NK-92 treated with Interleukin-12 subunit alpha and Interleukin-12 subunit beta, amount 100 ng/mL, for 24 hours (cell line): Measurements from ENCODE around the gene ADARB1.

ENCODE experiments used
- DNase-seq: peaks from one replicate; lab custom pipeline; 2025; lab: John Stamatoyannopoulos, UW

The ADARB1 gene

DNA sequence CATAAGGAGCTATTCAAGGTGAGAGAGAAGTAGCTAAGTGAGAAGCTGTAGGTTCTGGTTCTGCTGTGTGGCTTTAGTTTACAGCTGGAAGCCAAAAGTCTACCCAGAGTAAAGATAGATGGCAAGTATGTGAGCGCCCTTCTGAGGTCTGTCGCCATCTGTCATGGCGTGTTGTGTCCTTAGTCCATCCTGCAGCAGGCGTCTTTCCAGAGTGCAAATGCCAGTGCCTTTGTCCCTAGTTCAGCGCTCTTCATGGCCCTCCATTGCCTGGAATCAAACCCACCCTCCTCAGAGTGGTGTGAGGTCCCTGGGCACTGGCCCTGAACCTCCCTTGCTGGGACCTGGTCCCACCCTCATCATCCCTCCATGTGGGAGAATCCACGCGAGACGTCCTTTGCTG, 96.6 kb downstream of the ADARB1 start:
- no peak for DNase-seq

DNA sequence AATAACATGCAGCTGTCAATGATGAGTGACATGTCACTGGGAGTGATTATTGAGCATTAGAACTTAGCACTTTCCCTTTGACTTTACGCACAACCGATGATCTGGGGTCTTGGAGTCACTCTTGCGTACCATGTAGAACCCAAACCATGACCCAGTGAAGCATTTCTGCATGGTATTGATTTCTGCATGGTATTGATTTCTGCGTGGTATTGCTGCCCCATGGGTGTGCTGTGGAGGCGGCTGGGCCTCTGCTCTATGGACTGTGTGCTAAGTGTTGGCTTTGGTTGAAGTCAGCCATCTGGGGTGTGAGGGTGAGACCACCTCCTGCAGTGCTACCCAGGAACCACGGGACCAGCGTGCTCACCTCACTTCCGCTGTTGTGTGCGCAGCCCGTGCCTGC, 98.0 kb downstream of the ADARB1 start:
- DNase-seq = no peak

DNA sequence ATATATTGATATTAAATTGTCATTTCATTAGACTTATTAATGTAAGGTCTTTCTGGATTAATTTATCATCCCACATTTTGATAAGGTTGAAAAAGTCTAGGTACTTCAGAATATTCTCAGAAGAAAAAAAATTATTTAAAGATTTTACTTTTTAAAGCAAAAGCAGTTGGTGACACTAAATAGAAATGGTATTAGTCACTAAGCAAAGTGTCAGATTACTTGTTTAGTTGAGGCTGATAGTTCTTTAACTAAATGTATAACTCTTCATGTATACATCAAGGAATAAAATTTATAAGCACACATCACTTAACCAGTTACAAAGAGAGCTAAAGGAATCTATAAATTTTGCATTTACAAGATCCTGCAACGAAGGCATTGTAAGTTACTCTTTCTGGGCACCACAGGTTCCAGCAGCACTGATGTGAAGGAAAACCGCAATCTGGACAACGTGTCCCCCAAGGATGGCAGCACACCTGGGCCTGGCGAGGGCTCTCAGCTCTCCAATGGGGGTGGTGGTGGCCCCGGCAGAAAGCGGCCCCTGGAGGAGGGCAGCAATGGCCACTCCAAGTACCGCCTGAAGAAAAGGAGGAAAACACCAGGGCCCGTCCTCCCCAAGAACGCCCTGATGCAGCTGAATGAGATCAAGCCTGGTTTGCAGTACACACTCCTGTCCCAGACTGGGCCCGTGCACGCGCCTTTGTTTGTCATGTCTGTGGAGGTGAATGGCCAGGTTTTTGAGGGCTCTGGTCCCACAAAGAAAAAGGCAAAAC, 101.1 kb downstream of the ADARB1 start:
- no peak for DNase-seq

DNA sequence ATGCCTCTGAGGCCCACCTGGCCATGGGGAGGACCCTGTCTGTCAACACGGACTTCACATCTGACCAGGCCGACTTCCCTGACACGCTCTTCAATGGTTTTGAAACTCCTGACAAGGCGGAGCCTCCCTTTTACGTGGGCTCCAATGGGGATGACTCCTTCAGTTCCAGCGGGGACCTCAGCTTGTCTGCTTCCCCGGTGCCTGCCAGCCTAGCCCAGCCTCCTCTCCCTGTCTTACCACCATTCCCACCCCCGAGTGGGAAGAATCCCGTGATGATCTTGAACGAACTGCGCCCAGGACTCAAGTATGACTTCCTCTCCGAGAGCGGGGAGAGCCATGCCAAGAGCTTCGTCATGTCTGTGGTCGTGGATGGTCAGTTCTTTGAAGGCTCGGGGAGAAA, 101.8 kb downstream of the ADARB1 start:
- DNase-seq = no peak

DNA sequence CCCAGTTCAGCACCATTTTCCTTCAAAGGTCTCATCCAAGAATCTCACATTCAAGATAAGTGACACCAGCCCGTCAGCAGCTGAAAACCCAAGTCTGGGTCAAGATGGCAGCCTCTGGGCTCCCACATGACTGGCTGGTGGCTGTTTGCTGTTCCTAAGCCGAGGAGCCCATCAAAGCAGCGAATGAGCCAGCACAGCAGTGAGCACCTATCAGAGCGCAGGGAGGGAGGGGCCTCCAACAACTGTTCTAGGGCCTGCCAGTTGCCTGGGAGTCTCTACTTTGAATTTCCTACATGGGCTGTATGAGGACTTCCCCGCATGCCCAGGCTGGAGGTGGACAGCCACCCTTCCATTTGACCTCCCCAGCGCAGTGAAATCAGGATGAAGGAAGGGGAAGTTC, 102.7 kb downstream of the ADARB1 start:
- no peak for DNase-seq

DNA sequence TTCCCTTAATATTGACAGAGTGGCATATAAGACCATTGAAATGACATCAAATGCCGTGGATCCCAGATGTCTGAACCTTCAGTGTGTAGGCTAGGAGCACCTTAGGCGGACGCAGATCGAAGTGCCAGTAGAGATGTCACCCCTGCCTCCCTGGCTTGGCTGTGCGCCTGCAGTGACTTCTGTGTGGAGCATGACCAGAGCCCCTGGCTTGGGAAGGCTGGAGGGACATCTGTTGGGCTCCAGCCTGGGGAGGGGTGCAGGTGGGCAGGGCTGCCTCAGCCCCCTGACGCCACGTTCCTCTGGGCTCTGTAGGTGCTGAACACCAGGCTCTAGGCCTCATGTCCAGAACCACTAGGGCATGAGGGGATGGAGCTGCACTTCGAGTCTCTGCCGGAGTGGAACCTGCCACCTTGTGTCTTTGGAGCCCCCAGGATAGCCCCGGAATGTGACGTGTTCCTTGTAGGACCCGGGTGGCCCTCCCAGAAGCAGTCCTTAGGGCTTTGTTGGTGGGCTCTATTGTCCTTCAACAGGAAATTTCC, 103.8 kb downstream of the ADARB1 start:
- no peak for DNase-seq

DNA sequence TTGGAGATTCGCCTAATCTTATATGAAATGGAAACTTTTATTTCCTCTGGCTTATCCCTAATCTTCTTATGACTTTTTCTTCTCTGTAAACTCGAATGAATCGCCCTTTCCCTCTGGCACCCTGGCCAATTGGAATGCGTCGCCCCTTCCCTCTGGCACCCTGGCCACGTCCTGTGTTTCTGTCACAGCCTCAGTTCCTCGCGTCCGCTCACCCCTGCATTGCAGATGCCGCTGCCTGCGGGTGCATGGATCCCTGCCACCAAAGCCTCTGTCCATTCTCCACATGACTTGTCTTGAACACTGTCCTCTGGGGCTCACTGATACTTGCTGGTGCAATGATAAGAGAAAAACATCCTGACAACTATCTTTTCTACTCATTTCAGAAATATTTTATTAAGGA, 104.6 kb downstream of the ADARB1 start:
- DNase-seq = no peak

DNA sequence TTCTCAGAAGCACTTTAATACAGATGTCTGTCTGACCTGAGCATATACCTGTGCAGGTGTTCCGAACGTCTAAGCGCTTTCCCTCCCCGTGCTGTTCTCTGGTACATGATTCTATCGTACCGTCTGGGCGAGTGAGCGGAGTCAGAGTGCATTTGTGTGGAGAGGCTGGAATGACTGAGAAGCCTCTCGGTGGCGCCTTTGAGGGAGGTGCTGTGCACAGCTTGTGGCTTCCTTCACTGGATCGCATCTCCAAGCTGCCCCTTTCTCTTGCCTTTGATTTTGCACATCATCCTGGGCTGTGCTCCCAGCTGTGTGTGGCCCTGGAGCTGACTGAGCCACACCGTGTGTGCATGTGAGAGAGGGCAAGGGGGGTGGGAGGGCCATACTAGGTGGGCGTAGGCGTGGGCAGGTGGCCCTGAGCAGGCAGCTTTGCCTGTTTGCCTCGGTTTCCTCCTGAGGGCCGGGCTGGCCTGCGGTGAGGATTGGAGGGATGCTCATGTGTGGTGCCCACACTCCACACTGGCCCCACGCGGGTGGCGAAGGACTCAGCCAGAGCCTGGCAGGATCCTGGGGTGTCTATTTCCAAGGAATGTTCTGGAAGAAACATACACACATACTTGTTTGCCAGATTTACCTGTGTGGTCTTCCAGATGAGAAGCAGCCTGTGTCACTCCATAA, 105.3 kb downstream of the ADARB1 start:
- DNase-seq = no peak

DNA sequence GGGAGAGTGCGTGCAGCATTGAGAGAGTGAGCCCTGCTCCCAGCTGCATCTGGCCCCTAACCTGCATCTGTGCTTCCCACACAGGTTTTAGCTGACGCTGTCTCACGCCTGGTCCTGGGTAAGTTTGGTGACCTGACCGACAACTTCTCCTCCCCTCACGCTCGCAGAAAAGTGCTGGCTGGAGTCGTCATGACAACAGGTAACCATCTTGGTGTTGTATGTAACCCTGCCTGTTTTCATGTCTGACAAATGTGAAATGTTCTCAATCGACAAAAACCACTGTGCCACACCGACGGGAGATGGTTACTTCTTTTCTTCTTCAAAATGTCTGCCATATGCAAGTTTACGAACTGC, 105.8 kb downstream of the ADARB1 start:
- DNase-seq = no peak

DNA sequence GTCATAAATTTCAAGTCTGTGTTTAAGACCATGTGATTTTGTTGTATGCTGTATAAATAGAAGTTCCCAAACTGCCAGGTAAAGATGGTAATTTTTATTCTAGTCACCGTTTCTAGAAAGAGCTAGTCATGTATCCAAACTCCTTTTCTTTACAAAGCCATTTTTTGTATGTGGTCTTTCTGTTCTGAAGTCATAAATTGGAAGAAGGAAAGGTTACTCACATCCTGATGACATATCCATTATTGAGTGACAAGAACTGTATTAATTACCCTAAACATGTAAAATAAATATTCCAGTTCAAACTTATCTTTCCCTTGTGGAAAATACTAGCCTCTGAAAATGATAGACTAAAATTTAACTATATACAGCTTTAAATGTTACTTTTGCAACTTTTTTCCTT, 108.6 kb downstream of the ADARB1 start:
- no peak for DNase-seq

DNA sequence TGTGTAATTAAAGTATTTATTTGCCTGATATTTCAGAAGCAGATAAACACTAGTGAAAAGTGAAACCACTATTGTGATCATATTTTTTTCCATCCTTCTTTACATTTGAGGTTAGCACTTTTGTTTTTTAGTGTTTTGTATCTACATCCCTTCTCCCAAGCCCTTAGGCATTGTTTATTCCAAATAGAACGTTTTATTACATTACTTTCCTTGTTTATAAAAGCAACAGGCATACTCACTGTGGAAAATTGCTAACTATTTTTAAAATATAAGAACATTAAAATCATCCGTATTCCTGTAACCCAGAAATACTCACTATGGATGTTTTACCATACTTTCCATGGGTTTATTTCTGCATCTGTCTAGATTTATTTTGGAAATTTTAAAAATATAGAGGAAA, 109.5 kb downstream of the ADARB1 start:
- no peak for DNase-seq

DNA sequence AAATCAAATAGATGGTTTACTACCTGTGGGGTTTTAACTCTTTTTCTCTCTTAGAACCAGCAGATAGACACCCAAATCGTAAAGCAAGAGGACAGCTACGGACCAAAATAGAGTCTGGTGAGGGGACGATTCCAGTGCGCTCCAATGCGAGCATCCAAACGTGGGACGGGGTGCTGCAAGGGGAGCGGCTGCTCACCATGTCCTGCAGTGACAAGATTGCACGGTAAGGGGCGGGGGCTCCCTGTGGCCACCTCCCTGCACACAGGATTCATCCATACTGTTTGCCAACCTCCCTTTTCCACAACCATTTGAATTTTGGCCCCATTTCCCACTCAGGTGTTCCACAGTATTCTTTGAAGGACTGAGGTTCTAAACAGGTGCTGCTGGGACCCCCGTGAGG, 110.5 kb downstream of the ADARB1 start:
- DNase-seq = no peak

DNA sequence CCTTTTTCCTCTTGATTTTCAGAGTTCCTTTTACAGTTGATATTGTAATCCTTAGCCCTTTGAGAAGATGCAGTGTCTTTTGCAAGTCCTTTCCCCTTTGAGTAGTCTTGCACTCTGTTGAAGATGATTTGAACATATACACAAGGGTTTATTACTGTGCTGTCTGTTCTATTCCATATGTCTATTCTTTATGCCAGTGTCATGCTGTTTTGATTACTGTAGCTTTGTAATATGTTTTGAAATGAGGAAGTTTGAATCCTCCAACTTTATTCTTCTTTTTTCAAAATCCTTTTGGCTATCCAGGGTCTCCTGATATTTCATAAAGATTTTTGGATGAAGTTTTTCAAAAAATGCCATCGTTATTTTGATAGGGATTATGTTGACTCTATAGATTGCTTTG, 112.3 kb downstream of the ADARB1 start:
- DNase-seq = no peak

DNA sequence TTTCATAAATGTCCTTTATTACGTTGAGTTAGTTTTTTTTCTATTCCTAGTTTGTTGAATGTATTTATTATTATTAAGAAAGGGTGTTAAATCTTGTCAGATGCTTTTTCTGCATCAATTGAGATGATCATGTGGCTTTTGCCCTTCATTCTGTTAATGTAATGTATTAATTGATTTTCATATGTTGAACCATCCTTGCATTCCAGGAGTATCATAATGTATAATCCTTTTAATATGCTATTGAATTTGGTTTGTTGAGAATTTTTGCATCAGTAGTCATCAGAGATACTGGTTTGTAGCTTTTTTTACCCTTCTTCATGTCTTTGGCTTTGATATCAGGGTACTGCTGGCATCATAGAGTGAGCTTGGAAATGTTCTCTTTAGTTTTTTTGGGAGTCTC, 113.3 kb downstream of the ADARB1 start:
- DNase-seq = no peak

DNA sequence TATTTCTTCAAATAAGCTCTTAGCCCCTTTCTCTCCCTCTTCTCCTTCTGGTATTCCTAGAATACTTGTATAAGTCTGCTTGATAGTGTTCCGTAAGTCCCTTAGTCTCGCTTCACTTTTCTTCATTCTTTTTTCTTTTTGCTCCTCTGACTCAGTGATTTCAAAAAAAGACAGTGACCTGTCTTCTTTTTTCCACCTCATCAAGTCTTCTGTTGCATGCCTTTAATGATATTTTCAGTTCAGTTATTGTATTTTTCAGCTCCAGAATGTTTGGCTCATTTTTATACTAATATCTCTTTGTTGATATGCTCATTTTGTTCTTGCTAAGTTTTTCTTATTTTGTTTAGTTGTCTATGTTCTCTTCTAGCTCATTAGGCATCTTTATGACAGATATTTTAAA, 115.6 kb downstream of the ADARB1 start:
- DNase-seq = no peak

DNA sequence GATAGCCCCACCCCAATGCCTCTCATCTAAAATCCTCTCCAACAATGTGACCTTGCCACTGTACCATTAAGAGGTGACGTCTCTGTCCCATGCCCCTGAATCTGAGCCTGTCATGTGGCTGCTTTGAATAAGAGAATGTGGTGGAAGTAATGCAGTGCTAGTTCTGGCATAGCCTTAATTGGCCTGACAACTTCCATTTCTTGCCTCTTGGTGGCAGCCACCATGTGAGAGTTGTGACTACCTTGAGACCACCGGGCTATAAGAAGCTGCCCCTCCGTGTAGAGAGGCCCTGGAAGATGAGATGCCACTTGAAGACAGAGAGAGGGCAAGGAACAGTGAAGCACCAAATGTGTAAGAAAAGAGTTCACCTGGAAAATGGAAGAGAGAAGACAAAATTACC, 118.0 kb downstream of the ADARB1 start:
- no peak for DNase-seq

DNA sequence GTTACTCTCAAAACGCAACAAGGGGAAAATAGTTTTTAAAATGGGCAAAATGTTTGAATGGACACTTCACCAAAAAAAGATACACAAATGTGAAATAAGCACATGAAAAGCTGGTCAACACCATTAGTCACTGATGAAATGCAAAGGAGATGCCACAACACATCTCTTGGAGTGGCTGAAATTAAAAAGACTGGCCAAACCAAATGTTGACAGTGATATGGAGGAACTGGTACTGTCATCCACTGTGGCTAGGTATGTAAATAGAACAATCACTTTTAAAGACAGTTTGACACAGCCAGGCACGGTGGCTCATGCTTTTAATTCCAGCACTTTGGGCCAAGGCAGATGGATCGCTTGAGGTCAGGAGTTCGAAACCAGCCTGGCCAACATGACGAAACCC, 122.2 kb downstream of the ADARB1 start:
- no peak for DNase-seq

DNA sequence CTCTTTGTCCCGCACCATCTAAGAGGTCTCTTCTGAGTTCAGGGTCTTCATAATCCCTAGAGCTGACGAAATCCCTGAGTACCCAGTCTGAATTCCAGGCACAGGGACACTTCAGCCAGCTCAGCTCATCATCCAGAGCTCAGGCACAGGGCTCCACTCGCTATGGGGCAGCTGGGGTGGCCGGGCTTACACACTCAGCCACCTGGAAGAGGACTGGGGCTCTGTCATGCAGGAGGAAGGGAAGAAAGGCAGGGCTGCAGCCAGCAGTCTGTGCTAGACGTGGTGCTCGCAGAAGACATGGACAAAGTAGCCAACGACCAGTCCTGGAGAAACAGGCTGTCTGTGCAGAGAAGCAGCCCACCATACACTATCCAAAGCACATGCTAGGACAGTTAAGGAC, 124.8 kb downstream of the ADARB1 start:
- DNase-seq = no peak

DNA sequence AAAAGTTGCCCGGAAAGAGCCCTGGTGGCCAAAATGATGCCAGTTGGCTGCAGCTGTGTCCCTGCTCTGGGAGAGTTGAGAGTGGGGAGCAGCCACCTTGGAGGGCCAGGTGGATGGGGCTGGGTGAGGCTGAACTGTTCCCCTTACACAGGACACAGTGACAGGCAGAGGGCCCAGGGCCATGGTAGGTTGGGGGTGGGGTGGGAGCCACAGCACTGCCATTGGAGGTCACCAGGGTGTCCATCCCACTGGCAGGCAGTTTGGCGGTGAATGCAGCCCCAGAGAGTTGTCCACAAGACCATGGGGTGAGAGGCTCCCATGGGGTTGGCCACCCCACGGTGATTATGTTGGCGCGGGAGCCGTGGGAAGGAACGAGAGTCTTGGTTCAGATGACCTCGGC, 125.7 kb downstream of the ADARB1 start:
- DNase-seq = no peak

DNA sequence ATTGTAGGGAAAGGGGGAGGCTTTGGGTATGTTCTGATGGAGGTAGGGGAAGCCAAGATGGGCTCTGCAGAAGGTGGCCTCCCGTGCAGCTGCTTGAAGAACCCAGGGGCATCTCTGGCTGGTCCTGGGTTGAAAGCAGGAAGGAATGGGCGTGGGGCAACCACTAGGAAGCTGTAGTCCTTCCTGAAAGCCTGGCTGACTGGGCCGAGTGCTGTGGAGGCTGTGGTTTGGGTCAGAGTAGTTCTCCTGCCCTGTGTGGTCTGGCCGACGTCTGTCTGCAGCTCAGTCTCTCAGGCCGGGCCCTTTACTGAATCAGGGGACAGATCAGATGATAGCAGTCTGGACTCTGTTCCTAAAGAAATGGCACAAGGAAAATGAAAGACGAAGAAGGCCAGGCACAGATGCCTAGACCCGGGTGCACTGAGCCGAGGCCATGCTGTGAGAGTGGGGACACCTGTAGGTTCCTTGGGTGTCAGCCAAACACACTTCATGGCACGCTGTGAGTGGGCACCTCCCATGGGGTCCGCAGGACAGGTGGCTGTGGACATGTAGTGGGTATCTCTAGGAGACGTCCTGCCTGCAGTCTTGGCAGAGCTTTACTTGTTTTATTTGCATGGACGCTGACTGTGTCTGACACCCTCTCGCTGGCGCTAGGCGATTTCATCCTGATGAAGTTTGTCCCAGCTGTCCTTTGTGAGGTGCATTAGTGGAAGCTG, 126.4 kb downstream of the ADARB1 start:
- no peak for DNase-seq

DNA sequence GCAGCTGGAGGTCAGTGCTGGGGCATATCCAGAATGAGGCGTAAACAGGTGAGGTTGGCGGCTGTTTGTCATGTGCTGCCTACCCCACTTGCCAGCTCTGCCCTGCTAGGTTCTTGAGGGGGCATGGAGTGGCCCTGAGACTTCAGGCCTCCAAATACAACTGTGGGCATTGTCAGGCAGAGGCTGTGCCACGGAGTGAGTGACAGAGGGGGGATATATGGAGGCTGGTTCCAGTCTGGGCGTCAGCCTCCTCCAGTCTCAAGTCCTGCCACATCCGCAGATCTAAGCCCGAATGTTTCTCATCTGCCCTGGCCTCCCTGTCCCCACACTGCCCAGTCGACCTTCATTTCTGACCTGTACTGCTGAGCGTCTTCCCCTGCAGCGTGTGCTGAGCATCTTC, 128.0 kb downstream of the ADARB1 start:
- DNase-seq = no peak

DNA sequence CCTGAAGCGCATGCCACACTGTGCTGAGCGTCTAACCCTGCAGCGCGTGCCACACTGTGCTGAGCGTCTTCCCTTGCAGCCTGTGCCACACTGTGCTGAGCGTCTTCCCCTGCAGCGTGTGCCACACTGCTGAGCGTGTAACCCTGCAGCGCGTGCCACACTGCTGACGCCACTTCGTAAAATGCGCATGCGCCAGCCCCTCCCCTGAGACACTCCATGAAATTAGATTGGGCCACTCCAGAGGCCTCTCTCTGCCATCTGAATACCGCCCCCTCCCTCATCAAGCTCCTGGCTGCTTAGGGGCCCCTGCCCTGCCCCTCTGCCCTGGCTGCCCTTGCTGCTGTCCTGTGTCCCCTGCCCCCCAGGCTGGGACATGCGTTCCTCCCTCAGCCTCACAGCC, 128.5 kb downstream of the ADARB1 start:
- DNase-seq = no peak

DNA sequence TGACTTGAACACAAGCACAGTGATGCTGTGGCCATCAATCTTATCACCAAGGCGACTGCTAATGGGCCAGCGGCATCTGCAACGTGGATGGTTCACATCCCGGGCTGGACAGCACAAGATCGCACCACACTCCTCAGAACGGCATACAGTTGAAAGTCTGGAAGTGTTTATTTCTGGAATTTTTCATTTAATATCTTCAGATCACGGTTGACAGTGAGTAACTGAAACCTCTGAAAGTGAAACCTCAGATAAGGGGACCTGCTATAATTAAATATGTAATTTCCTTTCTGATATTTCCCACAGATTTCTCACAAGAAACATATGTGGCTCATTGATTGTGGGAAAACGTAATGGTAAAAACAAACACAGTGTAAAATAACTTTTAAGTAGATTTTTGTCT, 129.6 kb downstream of the ADARB1 start:
- DNase-seq = no peak
